GM21526 (cell line): Measurements from ENCODE around the gene TSPAN3.

Experiments
- ATAC-seq: cut with Tn5 transposase; IDR thresholded peaks from one replicate; pipeline ENCODE4 v1.9.1; 2021; ENCODE audit warnings: moderate library complexity; ENCODE audit not compliant: unreplicated experiment, low FRiP score

Gene TSPAN3

DNA sequence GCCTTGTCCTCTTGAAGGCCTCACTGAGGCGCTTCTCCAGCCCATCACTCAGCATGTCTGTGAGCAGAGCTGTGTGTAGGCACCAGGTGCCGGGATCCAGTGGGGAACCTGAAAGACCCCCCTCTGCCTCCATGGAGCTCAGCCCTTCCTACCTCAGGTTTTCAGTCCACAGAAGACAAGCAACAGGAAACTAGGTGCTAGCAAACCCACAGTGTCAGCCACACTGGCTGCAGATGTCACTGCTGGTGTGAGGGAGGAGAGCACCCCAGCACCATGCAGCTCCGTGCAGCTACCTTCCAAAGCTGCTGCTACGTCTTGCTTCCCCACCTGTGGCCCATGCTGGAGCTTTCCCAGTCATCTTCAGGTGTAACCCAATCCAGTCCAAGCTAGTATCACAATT, 58.0 kb downstream of the TSPAN3 start:
- ATAC-seq: no peak

- ATAC-seq: no peak
Observed at GRCh38 chr15:77012117-77012712, 58.7 kb downstream of the TSPAN3 start.

- ATAC-seq: no peak
Observed at GRCh38 chr15:77010857-77011256, 60.1 kb downstream of the TSPAN3 start.

- no peak for ATAC-seq
Observed at GRCh38 chr15:77010312-77010686, 60.6 kb downstream of the TSPAN3 start.

DNA sequence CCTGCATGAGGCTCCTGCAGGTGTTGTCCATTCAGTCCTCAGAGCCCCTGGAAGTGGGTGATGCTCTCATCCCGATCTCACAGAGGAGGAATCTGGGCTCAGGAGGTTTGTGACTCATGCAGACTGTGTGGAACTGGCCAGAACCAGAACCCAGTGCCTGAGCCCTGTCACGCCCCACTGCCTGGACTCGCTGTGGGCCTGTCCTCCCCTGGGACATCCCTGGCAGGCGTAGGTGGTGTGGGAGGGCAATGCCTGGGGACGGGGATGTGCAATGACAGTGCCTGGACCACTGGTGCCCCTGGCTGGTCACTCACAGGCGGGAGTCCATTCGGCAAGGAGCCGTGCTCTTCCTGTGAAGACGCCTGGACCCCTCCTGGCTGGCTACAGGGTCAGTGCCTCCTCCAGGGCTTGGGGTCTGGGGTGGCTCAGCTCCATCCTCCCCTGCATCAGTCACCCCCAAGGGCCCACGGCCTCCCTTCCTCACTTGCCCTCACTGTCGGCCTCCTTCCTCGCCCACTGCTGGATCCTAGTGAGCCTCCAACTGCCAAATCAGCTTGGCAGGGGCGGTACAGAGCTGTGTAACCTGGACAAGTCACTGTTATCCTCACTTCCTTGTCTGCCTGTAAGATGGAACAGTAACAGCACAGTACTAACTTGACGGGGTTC, 61.1 kb downstream of the TSPAN3 start:
- ATAC-seq: no peak

- no peak for ATAC-seq
Observed at GRCh38 chr15:77009176-77009575, 61.7 kb downstream of the TSPAN3 start.

DNA sequence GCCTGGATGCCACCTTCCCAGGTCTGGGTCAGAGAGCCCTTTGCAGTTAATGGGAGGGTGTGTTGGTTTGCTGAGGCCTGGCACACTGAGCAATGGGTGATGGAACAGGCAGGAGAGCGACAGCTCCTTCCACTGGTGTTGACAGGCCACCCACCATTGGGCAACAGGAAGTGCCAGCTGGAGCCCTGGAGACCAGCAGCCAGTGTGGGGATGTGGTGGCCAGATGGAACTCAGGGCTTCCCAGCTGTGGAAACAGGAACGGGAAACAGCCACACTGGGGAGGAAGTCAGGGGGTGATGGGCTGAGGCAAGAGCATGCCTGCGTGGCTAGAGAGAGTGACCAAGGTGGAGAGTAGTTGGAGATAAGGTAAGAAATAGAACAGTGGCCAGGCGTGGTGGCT, 66.7 kb downstream of the TSPAN3 start:
- no peak for ATAC-seq

DNA sequence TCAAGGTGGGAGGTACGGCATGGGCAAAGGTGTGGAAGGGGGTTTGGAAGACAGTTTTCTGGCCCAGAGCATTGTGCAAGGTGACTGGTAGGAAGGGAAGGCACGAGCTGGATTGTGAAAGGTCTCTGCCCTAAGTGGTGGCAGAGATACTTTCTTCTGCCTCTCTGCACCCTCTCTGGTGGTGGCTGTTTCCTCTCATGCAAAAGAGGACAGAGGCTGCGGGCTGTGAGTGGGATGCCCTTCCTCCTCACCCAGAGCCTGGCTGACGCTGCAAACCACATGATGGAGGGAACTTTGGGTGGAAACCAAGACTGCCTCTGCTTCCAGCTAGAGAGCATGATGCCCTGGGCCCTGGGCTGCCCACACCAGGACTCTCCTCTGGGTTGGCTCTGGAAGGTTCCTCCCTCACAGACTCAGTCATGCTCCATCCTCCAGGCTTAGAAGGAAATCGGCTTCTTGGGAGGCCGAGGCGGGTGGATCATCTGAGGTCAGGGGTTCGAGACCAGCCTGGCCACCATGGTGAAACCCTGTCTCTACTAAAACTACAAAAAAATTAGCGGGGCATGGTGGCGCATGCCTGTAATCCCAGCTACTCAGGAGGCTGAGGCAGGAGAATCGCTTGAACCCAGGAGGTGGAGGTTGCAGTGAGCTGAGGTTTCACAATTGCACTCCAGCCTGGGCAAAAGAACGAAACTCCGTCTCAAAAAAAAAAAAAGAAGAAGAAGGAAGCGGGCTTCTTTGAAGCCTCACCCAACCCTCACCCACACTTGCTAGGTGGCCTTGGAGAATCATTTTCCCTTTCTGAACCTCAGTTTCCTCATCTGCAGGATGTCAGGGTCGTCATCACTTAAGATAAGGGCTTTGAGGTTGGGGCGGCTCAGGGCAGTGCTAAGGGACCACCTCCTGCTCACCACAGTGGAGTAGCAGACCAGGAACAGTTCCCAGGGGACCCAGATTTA, 67.7 kb downstream of the TSPAN3 start:
- no peak for ATAC-seq

DNA sequence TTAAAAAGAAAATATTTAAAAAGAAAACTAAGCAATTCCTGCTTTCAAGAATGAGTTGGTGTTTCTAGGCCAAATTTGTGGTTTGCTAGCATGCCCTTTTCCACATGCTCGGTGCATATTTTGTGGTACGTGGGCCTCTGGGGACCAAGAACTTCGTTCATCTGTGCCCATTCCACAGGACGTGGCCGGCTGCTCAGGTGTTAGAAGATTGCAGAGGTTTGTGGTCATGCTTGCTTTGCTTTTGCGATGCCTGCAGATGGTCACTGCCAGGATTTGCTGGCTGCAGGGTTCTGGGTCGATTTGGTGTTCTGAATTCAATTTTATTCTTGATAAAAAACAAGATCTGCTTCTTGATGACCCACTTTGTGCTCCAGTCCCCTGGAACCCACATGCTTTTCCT, 68.5 kb downstream of the TSPAN3 start:
- ATAC-seq: no peak

DNA sequence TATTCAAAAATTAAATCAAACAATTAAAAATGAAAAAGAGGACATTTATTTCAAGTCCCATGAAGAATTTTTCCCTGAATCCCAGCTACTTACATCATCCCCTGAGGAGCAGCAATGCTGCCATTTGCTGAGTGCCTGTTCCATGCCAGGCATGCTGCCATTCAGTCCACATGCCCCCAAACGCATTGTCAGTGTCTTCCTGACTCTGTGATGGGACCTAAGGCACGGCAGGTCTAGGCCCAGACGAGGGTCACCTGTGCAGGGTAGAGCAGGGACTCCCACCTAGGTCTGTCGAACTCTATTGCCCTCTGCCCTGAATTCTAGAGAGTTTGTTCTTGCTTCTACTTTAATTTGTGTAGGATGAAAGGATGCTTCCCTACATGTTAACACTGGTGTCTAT, 68.9 kb downstream of the TSPAN3 start:
- no peak for ATAC-seq

GRCh38 chr15:77001351-77001750, 69.6 kb downstream of the TSPAN3 start:
- no peak for ATAC-seq

GRCh38 chr15:76999996-77000395, 70.9 kb downstream of the TSPAN3 start:
- no peak for ATAC-seq

DNA sequence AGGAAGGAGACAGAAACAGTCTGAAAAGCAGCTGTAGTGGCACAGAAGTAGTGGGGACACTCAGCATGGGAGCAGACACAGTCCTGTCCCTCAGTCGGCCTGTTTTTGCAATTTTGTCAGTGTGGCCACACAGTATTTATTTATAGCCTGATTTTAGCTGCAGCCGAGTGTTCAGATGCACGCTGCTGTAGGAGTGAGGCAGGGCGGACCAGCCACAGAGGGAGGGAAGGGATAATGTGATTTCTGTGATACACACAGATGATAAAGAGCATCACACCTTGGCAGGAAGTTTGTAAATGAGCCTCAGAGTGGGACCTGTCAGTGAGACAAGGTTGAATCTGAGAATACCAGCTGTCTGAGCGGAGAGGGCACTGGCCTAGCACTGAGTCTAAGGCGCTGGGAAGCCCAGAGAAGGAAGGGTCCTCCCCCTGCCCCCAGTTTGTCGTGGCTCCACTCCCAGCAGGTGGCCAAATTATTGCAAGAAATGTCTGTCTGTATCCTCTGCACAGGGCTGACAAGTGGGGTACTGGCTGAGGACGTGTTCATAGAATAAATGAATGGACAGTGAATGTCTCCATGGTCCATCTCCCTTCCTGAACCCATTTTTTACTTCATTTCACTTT, 72.1 kb downstream of the TSPAN3 start:
- ATAC-seq: no peak

GRCh38 chr15:76996526-76997401, 74.1 kb downstream of the TSPAN3 start:
- ATAC-seq: no peak

DNA sequence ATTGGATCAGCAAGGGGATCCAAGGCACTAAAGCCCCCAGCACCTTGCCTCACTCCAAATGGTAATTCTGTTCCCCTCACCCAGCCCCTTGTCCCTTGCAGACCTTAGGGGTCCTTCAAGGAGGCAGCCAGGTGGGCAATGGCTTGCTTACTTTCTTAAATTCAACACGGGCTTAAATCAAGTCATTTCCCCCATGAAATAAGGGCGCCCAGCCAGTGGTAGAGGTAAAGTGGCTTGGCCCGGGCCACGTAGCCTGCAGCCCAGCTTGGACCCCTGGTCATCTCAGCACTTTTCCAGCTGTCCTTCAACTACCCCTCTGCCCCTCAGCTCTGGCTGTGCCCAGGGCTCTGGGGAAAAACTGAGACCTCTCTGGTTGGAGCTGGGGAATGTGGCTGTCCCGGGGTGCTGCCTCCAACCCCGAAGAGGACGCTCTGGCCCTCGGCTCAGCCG, 74.8 kb downstream of the TSPAN3 start:
- ATAC-seq: no peak

- ATAC-seq: peak; percentile 44
Observed at GRCh38 chr15:76994971-76995945, 75.7 kb downstream of the TSPAN3 start, which contains the start of gene PSTPIP1. TSS of gene PSTPIP1 (plus strand) at chr15:76995126. CDS start at chr15:76995574, 448 bp downstream.

DNA sequence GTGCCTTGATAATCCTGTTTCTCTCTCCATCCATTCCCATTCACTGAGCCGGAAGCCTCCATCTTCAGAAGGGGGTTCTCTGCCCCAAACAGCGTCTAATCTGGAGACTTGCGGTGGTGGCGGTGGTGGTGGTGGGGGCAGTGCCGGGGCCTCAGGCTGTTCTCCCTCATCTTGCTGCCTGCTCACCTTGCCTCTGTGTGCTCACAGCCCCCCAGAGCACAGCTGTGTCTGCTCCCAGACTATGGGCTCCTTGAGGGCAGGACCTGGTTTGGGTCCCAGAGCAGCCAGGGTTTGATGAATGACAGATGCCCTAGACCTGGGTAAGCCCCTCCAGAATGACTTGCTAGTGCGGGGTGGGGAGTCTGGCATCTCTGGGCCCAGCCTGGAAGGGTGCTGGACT, 76.4 kb downstream of the TSPAN3 start:
- ATAC-seq: no peak

- ATAC-seq: no peak
Observed at GRCh38 chr15:76994001-76994400, 76.9 kb downstream of the TSPAN3 start.
